GM18498 (cell line): Measurements from ENCODE around the gene SLC35F4.
"Not testable (repeated sequence)": the region's sequence is repeated elsewhere in the genome, so short reads cannot be mapped to it uniquely, and the experiment has no call there.

Source experiments
- ATAC-seq: cut with Tn5 transposase; IDR thresholded peaks from one replicate; pipeline ENCODE4 v1.9.1; 2021; ENCODE audit warnings: mild to moderate bottlenecking, moderate library complexity; ENCODE audit not compliant: unreplicated experiment

The SLC35F4 gene

GRCh38 chr14:57732463-57733285 lies 133.2 kb downstream of the SLC35F4 start:
- no peak for ATAC-seq

- ATAC-seq = no peak
These were observed 136.4 kb downstream of the SLC35F4 start for GRCh38 chr14:57729208-57730187.

GRCh38 chr14:57725399-57726077 lies 140.4 kb downstream of the SLC35F4 start:
- ATAC-seq = no peak

GRCh38 chr14:57722141-57722540 lies 143.8 kb downstream of the SLC35F4 start:
- ATAC-seq = not testable (repeated sequence)

GRCh38 chr14:57714487-57714931 lies 151.4 kb downstream of the SLC35F4 start:
- no peak for ATAC-seq

- ATAC-seq = no peak
These were observed 153.2 kb downstream of the SLC35F4 start for GRCh38 chr14:57712698-57713097.

- ATAC-seq = no peak
These were observed 153.8 kb downstream of the SLC35F4 start for GRCh38 chr14:57712102-57712501.

GRCh38 chr14:57709909-57710308 lies 156.0 kb downstream of the SLC35F4 start:
- no peak for ATAC-seq

- ATAC-seq = not testable (repeated sequence)
These were observed 156.8 kb downstream of the SLC35F4 start for GRCh38 chr14:57709086-57709485.

GRCh38 chr14:57707219-57707618 lies 158.7 kb downstream of the SLC35F4 start:
- no peak for ATAC-seq

- no peak for ATAC-seq
These were observed 161.1 kb downstream of the SLC35F4 start for GRCh38 chr14:57704763-57705162.

GRCh38 chr14:57699947-57700346 lies 165.9 kb downstream of the SLC35F4 start:
- ATAC-seq = no peak

- ATAC-seq = no peak
These were observed 173.2 kb downstream of the SLC35F4 start for GRCh38 chr14:57692671-57693070.

GRCh38 chr14:57687416-57687815 lies 178.5 kb downstream of the SLC35F4 start:
- no peak for ATAC-seq

- no peak for ATAC-seq
These were observed 179.6 kb downstream of the SLC35F4 start for GRCh38 chr14:57686304-57686703.

GRCh38 chr14:57671021-57671420 lies 194.9 kb downstream of the SLC35F4 start:
- ATAC-seq = no peak

- no peak for ATAC-seq
These were observed 205.7 kb downstream of the SLC35F4 start for GRCh38 chr14:57660208-57660607.

- ATAC-seq = no peak
These were observed 206.8 kb downstream of the SLC35F4 start for GRCh38 chr14:57659052-57659451.

GRCh38 chr14:57657487-57657886 lies 208.4 kb downstream of the SLC35F4 start:
- no peak for ATAC-seq

- no peak for ATAC-seq
These were observed 209.0 kb downstream of the SLC35F4 start for GRCh38 chr14:57656853-57657252.

GRCh38 chr14:57652769-57653168 lies 213.1 kb downstream of the SLC35F4 start:
- ATAC-seq = no peak
